Prostate gland (tissue), 2 donors: ENCODE measurements around the gene ZAP70.

Experiments used
- CTCF ChIP-seq, 4 experiments: fragments of 200-600 bp in 2 of 4; fragments of 450-650 bp in 2 of 4; sonication (generic) in 2 of 4; IDR thresholded peaks; 1 replicate in 3 of 4; 2 replicates in 1 of 4; pipeline ENCODE4 v1.5.1; 2016 to 2019; ENCODE audit warnings: antibody characterized with exemption in 4 of 4, mild to moderate bottlenecking in 2 of 4, moderate library complexity in 2 of 4
- POLR2AphosphoS5 ChIP-seq: sonication (generic); formaldehyde crosslinking; IDR thresholded peaks from one replicate; pipeline ENCODE4 v1.6.1; 2017; ENCODE audit warnings: antibody characterized with exemption

GRCh38 chr2:97723156-97724072 lies 10.0 kb downstream of the ZAP70 start:
- TF ChIP-seq CTCF (IDR thresholded peaks at IDR 0.05) = no peak
- no peak for TF ChIP-seq POLR2AphosphoS5
